Right forelimb (tissue), 1 donor: Measurements from ENCODE around the gene NPBWR2.
A peak's percentile ranks its signal among the peaks of the same experiment; 100 is the strongest.

Experiments
- DNase-seq: peaks from one replicate; pipeline ENCODE4 v3.0.0-alpha.2; 2018

The NPBWR2 gene

GRCh38 chr20:64116541-64117431, 9.4 kb upstream of the NPBWR2 start:
- peak; percentile 39 for DNase-seq

GRCh38 chr20:64116016-64116415, 8.7 kb upstream of the NPBWR2 start:
- no peak for DNase-seq

DNA sequence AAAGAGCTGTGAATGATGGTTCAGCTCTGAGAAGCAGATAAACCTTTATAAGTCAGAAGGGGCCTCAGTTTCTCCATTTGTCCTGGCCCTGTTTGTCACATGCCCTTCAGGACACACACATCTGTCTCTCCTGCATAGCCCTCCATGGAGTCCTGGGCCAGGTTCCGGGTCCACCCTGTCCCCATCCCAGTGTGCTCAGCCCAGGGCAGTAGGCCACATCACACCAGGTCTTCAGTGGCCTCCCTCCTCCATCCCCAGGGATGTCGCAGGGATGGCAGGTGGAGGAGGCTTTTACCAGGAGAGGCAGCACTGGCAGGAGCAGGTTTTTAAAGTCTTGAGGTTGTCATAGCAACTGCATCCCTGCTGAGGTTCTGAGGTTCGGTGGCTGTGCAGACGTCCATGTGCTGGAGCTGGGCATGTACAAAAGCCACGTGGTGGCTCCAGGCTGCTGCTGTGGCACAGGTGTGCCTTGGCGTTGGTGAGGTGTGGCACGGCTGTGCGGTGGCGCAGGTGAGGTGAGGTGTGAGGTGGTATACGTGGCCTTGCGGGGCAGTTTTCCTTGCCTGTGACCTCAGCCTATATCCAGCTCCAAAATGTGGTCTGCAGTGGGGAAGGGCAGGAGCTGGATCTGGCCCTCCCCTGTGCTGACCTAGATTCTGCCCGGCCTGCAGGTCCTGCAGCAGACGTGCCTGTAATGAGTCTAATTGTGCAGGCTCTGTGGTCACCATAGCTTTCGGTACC, 8.0 kb upstream of the NPBWR2 start:
- no peak for DNase-seq

DNA sequence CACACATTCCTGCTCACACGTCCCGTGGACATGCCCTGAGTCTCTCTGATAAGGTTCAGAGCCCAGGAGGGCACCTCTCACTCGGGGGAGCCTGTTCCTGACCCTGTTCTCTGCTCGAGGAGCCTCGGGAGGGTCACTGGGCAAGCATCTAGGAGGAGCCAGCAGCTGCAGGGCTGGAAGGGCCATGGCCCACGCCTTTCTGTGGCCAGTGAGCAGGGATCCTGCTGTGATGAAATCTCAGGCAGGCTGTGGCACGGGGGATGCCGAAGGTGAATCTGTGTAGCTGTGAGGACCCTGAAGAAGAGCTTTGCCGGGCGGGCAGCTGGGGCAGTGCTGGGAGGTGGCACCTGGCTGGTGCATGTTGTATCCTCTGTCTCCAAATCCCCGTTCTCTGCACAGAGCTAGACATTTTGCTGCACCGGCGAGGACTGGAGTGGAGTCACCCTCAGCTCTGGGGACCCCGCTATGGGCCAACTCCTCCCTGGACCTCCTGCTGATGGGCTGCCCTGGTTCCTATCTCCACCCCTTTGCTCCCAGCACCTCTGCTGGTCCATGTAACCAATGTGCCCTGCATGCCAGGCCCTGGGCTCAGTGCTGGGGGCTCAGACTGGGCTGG, 7.1 kb upstream of the NPBWR2 start:
- DNase-seq = peak; percentile 34

DNA sequence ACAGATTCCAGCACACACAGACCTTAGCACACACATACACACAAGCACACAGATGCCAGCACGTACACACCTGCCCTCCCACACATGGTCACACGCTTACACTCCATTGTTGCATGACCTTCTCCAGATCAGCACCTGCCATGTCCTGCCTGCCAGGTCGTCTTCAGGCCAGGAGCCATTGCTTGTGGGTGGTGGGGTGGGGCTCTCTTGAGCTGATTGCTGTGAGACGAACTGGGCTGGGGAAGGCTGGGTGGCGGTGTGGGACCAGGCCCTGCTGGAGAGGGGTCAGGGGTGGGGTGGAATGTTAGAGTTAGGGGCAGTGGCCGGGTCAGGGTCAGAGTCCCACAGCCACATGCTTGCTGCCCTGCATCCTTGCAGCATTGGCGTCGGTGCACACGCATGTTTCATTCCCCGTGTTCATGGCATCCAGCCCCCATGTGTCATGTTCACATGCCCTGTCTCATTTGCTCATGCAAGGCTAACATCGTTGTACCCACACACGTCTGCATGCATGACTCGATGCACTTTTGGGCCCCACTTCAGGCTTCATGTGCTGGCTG, 6.5 kb upstream of the NPBWR2 start:
- no peak for DNase-seq

- DNase-seq = no peak
These were observed 6.0 kb upstream of the NPBWR2 start for GRCh38 chr20:64113444-64113775.

GRCh38 chr20:64112691-64113443, 5.5 kb upstream of the NPBWR2 start:
- peak; percentile 23 for DNase-seq

DNA sequence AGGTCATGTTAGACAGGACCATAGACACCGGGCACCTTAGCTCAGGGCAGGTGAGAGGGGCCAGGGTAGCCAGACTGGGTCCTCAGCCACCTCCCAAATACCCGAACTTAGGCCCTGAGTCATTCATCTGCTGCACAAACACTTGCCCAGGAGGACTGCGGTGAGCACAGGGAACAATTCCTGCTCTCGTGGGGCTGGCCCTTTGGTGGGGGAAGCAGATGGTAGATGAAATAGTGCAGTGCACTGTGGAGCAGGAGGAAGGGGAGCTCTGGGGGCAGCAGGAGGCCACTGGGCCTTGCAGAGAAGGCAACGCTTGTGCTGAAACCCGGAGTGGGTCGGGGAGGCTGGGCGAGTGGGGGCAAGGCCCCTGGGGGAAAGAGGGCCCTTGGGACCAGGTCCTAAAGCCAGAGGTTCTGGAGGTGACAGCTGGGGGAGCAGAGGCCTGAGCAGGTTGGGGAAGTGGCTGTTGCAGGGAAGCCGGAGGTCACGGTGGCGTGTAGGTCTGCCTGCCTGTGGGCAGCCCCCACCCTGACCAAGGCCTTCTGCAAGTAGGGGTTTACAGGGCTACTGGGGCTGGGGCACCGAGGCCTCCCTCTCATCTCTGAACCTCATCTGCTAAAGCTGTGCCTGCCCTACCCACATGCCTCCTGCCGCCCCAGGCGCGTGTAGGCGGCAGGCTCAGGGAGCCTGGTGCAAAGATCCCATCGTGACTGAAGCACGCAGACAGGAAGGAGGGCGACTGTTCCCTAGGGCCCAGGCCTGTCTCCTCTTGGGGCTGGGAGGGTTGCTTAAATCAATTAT, 4.7 kb upstream of the NPBWR2 start:
- DNase-seq = no peak

GRCh38 chr20:64110411-64111068, 3.2 kb upstream of the NPBWR2 start:
- DNase-seq = peak; percentile 28

DNA sequence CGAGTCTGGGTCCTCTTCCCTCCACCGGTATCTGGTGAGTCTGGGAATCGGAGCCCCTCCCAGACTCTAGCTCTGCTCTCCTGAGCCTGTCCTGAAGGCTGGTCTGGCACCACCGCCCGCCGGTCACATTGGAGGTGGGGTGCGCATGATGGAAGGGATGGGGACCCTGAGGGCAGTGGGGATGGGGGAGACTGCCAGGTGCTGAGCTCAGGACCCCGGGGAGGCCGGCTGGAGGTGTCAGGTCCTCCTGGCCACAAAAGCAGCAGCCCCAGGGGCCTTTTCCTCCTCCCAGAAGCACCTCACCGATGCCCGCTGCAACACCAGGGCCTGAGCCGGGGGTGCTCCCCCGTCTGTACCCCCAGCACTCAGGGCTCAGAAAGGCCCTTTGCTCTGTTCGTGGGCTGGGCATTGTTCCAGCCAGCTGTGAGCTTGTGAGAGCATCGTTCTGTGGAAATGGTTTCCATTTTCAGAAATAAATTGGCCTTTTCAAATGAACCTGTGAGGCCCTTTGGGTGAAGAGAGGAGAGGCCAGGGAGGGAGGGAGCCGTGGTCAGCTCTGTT, 2.5 kb upstream of the NPBWR2 start:
- DNase-seq = no peak

GRCh38 chr20:64108731-64109681, 1.6 kb upstream of the NPBWR2 start:
- DNase-seq = no peak

- DNase-seq = no peak
These were observed 532 bp upstream of the NPBWR2 start for GRCh38 chr20:64107736-64108457.

GRCh38 chr20:64106435-64106961, 867 bp downstream of the NPBWR2 start:
- no peak for DNase-seq

DNA sequence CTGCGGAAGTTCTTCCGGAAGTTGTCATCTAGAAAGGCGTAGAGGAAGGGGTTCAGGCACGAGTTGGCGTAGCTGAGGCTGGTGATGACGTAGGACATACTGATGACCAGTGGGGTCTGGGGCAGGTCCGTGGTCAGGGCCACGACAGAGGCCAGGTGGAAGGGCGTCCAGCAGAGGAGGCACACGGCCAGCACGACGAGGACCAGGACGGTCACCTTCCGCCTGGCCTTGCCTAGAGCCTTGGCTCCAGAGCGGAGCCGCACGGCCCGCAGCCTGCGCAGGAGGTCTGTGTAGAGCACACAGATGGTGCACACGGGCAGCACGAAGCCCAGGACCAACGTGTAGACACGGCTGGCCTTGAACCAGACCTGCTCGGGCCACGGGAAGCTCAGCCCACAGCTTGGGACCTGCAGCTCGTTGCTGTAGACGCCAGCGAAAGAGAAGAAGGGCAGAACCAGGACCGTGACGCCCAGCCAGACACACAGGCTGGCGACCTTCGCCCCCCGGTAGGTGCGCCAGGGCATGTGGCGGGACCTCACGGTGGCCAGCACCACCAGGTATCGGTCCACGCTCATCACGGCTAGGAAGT, 1.4 kb downstream of the NPBWR2 start:
- peak; percentile 40 for DNase-seq

- peak; percentile 24 for DNase-seq
These were observed 2.5 kb downstream of the NPBWR2 start for GRCh38 chr20:64104667-64105451.

DNA sequence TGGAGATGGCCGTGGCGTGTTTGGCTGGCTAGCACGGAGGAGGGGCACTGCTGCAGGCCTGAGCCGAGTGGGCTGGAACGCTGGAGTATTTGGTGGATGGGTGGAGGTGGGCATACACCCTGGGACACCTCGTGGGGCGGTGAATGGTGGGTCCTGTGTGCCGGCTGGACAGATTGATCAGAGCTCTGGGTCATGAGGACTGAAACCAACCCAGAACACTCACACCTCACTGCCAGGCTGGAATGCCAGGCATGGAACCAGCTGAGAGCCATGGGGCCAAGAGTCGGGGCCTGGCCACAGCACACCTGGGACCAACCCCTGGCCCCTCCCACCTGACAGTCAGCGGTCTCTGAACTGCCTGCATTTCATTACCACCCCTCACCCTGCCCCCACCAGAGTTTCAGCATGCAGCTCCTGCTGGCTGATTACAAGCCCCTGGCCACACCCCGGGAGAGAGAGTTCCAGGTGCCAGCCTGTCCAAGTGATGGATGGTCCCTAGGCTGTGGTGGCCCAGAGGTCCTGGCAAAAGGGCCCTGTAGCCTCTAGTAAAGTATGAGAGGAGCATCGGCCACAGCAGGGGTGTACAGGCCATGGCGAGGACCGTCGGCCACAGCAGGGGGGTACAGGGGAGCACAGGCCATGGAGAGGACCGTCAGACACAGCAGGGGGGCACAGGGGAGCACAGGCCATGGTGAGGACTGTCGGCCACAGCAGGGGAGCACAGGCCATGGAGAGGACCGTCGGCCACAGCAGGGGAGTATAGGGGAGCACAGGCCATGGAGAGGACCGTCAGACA, 3.3 kb downstream of the NPBWR2 start:
- DNase-seq = peak; percentile 22
